IgD-negative memory B cell (primary cell): ENCODE results near the gene SEPTIN1. TPM values are rescaled to one million over a fixed set of nuclear protein-coding genes. Genes with fewer than 3 reads are reported as not detected.
A peak's percentile ranks its signal among the peaks of the same experiment; 100 is the strongest.
"Not testable (repeated sequence)": the region's sequence is repeated elsewhere in the genome, so short reads cannot be mapped to it uniquely, and the experiment has no call there.

Experiments
- H3K27ac Mint-ChIP-seq, 3 donors: one replicate each; pipeline ENCODE4 v1.8.0; 2020 to 2022; ENCODE audit warnings: mild to moderate bottlenecking in 3 of 3, mixed read lengths in 3 of 3, moderate library complexity in 1 of 3
- H3K27me3 Mint-ChIP-seq: one replicate; pipeline ENCODE4 v1.8.0; 2021; ENCODE audit warnings: mixed read lengths
- H3K36me3 Mint-ChIP-seq: one replicate; pipeline ENCODE4 v1.8.0; 2020; ENCODE audit warnings: mild to moderate bottlenecking, mixed read lengths
- H3K4me1 Mint-ChIP-seq, 3 donors: one replicate each; pipeline ENCODE4 v1.8.0; 2020 to 2022; ENCODE audit warnings: mixed read lengths in 3 of 3, mild to moderate bottlenecking in 1 of 3
- H3K4me3 Mint-ChIP-seq, 4 donors: one replicate each; pipeline ENCODE4 v1.8.0; 2020 to 2022; ENCODE audit warnings: mild to moderate bottlenecking in 4 of 4, mixed read lengths in 4 of 4, moderate library complexity in 3 of 4
- H3K9me3 Mint-ChIP-seq, 3 donors: one replicate each; pipeline ENCODE4 v1.8.0; 2020 to 2021; ENCODE audit warnings: mixed read lengths in 3 of 3, mild to moderate bottlenecking in 1 of 3
- polyA plus RNA-seq: library from polyadenylated mRNA; unstranded; fragments of 300-500 nt; fragmentation: Illumina TruSeq; gene quantifications from one replicate; pipeline ENCODE4 v1.2.3, GENCODE V29; 2021

SEPTIN1 gene
- polyA plus RNA-seq, 1 donor from 2014 or later, result 161 TPM

DNA sequence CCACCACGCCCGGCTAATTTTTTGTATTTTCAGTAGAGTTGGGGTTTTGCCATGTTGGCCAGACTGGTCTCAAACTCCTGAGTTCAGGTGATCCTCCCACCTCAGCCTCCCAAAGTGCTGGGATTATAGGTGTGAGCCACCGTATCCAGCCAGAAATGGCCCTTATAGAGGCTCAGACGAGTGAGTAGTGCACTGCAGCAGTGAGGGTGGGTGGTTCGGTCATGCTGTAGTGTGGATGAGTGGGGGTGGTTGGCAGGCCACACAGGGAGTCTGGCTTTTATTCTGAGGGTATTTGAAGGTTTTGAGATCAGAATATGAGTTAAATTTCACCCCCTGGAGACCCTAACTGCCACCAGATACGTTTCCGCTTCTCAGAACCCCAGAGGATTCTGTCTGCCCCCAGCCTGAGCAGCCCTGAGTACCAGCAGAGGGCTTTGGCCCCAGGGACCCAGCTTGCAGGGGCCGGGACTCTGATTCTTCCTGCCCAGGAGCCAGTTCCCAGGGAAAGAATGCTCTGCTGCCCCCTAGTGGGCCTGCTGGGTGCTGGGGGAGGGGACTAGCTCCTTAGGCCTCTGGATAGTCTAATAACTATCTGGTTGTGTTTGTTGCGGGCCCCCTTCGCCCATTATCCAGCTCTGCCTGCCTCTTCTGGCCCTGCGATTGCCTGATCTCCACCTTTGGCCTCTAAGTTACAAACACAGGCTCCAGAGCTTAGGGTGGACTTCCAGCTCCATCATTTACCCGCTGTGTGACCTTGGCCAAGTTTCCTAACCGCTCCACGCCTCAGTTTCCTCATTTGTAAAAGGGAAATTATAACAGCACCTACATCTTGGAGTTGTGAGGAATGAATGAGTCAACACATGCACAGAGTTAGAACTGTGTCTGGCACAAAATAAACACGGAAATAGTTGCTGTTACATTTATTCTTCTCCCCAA, 27.0 kb upstream of the SEPTIN1 start:
- peaks cover 12 to 16% (median 13%) of the 10 kb centered on the region in 3 donors for H3K4me1 Mint-ChIP-seq
- H3K9me3 Mint-ChIP-seq, result no peaks in the 10 kb centered on the region
- peak overlapping the region; percentile 9 to 87 (median 53) for H3K4me3 Mint-ChIP-seq
- H3K27ac Mint-ChIP-seq, result peak overlapping the region; percentile 31 to 91 (median 81)
- H3K36me3 Mint-ChIP-seq, result peaks cover 6% of the 10 kb centered on the region
- no peaks in the 10 kb centered on the region for H3K27me3 Mint-ChIP-seq

DNA sequence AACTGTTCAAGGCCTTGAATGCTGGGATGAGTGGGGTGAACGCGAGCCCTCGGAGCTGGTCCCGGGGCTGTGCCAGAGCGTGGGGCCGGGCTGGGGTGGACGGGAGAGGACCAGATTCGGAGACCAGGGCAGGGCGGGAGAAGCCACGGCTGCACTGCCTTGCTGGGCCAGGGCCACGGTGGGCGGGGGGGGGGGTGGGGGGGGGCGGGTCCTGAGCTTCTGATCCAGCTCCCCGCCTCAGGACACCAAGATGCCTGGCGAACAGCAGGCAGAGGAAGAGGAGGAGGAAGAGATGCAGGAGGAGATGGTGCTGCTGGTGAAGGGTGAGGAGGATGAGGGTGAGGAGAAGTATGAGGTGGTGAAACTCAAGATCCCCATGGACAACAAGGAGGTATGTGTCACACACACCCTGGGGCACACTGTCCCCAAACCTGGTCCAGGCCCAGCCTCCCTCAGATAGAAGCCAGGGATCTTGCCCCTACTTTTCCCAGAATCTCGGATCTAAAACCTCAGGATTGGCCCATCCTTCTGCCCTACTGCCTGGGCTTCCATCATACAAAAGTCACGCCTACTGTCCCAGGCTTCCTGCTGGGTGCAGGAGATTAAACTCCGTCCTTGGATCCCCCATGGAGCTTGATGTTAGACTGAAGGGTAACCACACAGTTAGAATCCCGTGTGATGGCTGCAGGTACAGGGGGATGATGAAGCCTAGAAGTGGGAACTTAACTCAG, 25.6 kb upstream of the SEPTIN1 start:
- Mint-ChIP-seq H3K9me3 (no peaks in the 10 kb centered on the region), H3K4me1 (peaks cover 12 to 17% (median 16%) of the 10 kb centered on the region in 3 donors), H3K27ac (peak overlapping the region; percentile 59 to 81 (median 71)), H3K36me3 (peaks cover 3% of the 10 kb centered on the region), H3K27me3 (peaks cover 2% of the 10 kb centered on the region), H3K4me3 (peak overlapping the region; percentile 87 to 97 (median 91))

DNA sequence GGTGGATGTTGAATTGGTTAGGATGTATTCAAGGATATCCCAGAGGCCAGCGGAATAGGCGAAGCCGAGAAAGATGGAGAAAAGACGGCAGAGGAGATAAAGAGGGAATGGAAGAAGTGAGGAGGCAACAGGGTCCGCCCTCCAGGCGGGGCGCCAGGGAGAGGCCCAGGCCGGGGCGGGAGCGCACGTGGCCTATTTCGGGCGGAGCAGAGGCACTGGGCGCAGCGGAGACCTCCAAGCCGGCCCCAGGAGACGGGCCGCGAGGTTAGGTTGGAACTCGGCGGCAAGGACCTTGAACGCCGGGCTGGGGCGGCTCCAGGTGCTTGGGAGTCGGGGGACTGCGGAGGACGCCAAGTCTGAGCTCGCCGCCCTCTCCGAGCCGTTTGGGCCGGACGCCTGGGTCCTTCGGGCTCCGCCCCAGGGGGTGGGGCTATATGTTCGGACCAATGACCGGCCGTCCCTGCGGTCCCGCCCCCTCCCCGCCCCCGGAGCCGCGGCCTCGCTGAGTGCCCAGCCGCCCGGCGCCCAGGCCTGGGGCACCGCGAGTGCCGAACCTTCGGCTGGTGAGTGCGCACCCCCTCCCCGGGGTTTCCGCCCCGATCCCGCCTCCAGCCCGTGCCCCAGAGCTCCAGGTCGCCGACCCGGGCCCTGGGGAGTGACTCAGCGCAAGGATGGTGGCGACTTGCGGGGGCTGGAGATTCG, 24.9 kb upstream of the SEPTIN1 start, which contains the start of gene ZNF771:
TSS of gene ZNF771 (plus strand) at position 505 of the 702 bp plus-strand sequence. CDS start 448 bp downstream, outside the sequence.
- peak within 1 kb of the TSS; percentile 59 to 81 (median 71) for H3K27ac Mint-ChIP-seq
- peak within 1 kb of the TSS; percentile 87 to 97 (median 93) for H3K4me3 Mint-ChIP-seq
- H3K4me1 Mint-ChIP-seq, result peaks cover 12 to 17% (median 16%) of the 10 kb centered on the region in 3 donors

DNA sequence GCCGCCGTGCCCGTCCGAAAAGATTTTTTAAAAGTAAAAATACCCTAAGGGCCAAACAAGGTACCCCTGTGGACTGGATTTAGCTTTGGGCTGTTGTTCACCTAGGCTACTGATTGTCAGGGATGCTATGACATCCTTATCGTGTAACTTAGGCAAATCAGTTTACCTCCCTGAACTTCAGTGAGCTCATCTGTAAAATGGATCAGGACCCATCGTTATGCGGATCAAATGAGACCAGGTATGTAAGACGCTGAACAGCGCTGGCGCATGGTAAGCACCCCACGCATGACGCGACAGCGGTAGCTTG, 24.4 kb upstream of the SEPTIN1 start:
- peaks cover 6% of the 10 kb centered on the region for H3K36me3 Mint-ChIP-seq
- H3K27ac Mint-ChIP-seq, result peak overlapping the region; percentile 27 to 73 (median 55)
- H3K4me3 Mint-ChIP-seq, result peak overlapping the region; percentile 76 to 97 (median 93)
- H3K27me3 Mint-ChIP-seq, result peaks cover 3% of the 10 kb centered on the region
- H3K9me3 Mint-ChIP-seq, result no peaks in the 10 kb centered on the region
- peaks cover 14 to 17% (median 16%) of the 10 kb centered on the region in 3 donors for H3K4me1 Mint-ChIP-seq

More for the DNA sequence above, 24.9 kb upstream of the SEPTIN1 start, which contains the start of gene ZNF771:
- no peaks in the 10 kb centered on the region for H3K9me3 Mint-ChIP-seq
- H3K36me3 Mint-ChIP-seq, result peaks cover 6% of the 10 kb centered on the region
- peaks cover 2% of the 10 kb centered on the region for H3K27me3 Mint-ChIP-seq

DNA sequence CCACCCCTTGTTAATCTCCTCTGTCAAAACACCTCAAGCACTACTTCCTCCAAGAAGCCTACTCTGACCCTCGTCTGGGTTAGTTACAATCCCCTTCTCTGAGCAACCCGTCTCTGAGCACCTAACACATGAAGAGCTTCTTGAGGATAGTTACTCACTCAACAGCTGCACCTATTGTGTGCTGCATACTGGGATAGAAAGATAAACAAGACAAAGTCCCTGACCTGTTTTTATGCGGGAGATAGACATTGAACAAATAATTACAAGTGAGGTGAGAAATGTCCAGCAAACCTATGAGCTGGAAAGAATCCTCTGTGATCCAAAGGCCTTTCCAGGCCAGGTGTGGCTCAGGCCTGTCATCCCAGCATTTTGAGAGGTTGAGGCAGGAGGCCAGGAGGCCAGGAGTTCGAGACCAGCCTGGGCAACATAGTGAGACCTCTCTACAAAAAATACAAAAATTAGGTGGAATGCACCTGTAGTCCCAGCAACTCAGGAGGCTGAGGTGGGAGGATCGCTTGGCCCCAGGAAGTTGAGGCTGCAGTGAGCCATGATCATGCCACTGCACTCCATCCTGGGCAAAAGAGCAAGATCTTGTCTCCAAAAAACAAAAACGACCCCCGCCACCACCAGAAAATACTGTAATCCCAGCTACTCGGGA, 19.5 kb upstream of the SEPTIN1 start:
- H3K27ac Mint-ChIP-seq, result peak overlapping the region in 1 of 3 donors; percentile 53
- H3K27me3 Mint-ChIP-seq, result peaks cover 8% of the 10 kb centered on the region

DNA sequence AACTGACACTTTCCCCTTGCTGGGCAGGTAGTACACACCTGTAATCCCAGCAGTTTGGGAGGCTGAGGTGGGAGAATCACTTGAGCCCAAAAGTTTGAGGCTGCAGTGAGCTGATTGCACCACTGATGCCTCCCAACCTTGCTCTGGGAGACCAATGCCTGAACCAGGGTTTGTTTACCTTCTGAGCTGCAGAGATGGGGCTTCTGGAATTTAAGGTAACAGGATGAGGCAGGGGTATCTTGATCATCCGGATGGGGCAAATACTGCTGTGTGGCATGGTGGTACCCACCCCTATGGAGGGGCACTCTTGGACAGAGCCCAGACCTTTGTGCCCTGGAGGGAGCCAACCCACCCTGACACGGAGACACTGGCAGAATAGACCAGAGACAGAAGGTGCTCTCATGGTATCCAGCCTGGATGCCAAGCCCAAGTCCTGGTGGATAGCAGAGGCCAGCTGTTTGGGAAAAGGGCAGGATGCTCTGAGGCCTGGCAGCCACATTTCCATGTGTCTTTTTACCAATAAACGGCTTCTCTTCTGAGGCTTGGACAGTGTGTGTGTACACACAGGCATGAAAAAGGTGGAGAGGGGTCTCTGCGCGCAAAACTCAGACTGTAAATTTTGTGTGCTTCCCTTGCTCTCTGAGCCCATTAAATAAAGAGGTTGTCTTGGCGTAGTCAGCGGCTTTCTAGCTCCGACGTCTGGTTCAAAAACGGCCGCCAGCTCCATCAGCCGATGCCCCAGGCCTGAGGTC, 17.2 kb upstream of the SEPTIN1 start:
- Mint-ChIP-seq H3K4me3 (peak overlapping the region; percentile 86 to 95 (median 92)), H3K27me3 (peaks cover 8% of the 10 kb centered on the region), H3K36me3 (peaks cover 4% of the 10 kb centered on the region), H3K4me1 (peaks cover 16 to 21% (median 18%) of the 10 kb centered on the region in 3 donors), H3K27ac (peak overlapping the region in 2 of 3 donors; percentile 47 to 83), H3K9me3 (no peaks in the 10 kb centered on the region)

More for the DNA sequence above, 19.5 kb upstream of the SEPTIN1 start:
- H3K4me1 Mint-ChIP-seq, result peaks cover 10 to 16% (median 11%) of the 10 kb centered on the region in 3 donors
- no peaks in the 10 kb centered on the region for H3K9me3 Mint-ChIP-seq
- H3K4me3 Mint-ChIP-seq, result peak overlapping the region; percentile 25 to 95 (median 84)
- H3K36me3 Mint-ChIP-seq, result peaks cover 7% of the 10 kb centered on the region

DNA sequence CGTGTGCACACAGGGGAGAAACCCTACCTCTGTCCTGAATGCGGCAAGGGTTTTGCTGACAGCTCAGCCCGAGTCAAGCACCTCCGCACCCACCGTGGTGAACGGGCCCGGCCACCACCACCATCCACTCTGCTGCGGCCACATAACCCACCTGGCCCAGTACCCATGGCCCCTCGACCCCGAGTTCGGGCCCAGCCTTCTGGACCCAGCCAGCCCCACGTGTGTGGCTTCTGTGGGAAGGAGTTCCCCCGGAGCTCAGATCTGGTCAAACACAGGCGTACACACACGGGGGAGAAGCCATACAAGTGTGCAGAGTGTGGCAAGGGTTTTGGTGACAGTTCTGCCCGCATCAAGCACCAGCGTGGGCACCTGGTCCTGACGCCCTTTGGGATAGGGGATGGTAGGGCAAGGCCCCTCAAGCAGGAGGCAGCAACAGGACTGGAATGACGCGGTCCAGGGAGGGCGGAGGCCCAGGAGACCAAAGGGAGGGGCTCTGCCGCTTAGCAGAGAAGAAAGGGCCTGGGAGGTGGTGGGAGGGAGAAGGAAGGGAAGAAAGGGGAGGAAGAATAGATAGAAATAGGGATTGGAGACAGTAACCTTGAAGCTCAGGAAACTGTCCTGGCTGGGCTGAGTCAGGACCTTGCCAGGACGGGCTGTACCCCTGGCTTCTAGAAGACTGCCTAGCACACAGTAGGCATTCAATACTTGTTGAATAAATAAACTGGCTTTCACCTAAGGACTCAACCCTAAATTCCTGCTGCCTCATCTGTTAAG, 16.5 kb upstream of the SEPTIN1 start:
- H3K27me3 Mint-ChIP-seq, result peaks cover 8% of the 10 kb centered on the region
- no peak overlapping the region for H3K27ac Mint-ChIP-seq
- no peaks in the 10 kb centered on the region for H3K9me3 Mint-ChIP-seq
- peaks cover 4% of the 10 kb centered on the region for H3K36me3 Mint-ChIP-seq
- peak overlapping the region in 3 of 4 donors; percentile 66 to 95 (median 72) for H3K4me3 Mint-ChIP-seq
- H3K4me1 Mint-ChIP-seq, result peaks cover 16 to 22% (median 18%) of the 10 kb centered on the region in 3 donors

DNA sequence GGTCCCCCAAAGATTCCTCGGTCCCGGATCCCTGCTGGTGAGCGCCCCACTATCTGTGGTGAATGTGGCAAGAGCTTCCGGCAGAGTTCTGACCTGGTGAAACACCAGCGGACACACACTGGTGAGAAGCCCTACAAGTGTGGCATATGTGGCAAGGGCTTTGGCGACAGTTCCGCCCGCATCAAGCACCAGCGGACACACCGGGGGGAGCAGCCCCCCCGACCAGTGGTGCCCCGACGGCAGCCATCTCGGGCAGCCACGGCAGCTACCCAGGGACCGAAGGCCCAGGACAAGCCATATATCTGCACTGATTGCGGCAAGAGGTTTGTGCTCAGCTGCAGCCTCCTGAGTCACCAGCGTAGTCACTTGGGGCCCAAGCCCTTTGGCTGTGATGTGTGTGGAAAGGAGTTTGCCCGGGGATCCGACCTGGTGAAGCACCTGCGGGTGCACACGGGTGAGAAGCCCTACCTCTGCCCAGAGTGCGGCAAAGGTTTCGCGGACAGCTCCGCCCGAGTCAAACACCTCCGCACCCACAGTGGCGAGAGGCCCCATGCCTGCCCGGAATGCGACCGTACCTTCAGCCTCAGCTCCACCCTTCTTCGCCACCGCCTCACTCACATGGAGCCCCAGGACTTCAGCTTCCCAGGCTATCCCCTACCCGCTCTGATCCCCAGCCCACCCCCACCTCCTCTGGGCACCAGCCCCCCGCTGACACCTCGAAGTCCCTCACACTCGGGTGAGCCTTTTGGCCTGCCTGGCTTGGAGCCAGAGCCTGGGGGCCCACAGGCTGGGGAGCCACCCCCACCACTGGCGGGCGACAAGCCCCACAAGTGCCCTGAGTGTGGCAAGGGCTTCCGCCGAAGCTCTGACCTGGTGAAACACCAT, 15.7 kb upstream of the SEPTIN1 start:
- peaks cover 4% of the 10 kb centered on the region for H3K36me3 Mint-ChIP-seq
- peak overlapping the region in 2 of 4 donors; percentile 26 to 72 for H3K4me3 Mint-ChIP-seq
- no peak overlapping the region for H3K27ac Mint-ChIP-seq

DNA sequence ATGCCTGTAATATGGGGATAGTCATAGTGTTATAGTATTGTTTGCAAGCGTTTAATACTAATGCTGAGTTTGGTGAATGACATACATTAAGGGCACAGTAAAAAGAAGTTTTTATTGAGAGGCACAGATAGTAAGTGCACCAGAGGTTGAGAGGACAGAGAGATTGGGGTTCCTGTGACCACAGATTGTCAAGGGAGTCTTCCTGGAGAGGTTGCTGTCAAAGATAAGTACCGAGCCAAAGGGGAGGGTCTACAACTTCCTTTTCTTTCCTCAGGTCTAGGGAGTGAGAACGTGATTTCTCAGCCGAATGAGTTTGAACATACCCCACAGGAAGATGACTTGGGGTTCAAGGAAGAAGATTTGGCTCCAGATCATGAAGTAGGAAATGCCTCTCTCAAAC, 14.7 kb upstream of the SEPTIN1 start:
- Mint-ChIP-seq H3K4me3 (peak overlapping the region; percentile 21 to 69 (median 56)), H3K27ac (peak overlapping the region in 1 of 3 donors; percentile 68), H3K27me3 (peaks cover 6% of the 10 kb centered on the region), H3K9me3 (no peaks in the 10 kb centered on the region), H3K4me1 (peaks cover 13 to 22% (median 18%) of the 10 kb centered on the region in 3 donors), H3K36me3 (peaks cover 2% of the 10 kb centered on the region)

More for the DNA sequence above, 15.7 kb upstream of the SEPTIN1 start:
- H3K27me3 Mint-ChIP-seq, result peaks cover 6% of the 10 kb centered on the region
- peaks cover 13 to 22% (median 18%) of the 10 kb centered on the region in 3 donors for H3K4me1 Mint-ChIP-seq
- no peaks in the 10 kb centered on the region for H3K9me3 Mint-ChIP-seq

DNA sequence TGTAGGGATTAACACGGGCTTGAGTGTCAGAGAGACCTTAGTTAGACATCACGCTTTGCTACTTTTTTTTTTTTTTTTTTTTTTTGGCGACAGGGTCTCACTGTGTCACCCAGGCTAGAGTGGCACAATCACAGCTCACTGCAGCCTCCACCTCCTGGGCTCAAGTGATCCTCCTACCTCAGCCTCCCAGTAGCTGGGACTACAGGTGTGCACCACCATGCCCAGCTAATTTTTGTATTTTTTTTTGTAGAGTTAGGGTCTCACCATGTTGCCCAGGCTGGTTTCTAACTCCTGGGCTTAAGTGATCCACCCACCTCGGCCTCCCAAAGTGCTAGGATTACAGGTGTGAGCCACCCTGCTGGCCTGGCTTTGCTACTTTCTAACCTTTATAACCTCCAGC, 14.3 kb upstream of the SEPTIN1 start:
- H3K4me1 Mint-ChIP-seq, result peaks cover 13 to 20% (median 15%) of the 10 kb centered on the region in 3 donors
- H3K27ac Mint-ChIP-seq, result peak overlapping the region in 1 of 3 donors; percentile 68
- H3K36me3 Mint-ChIP-seq, H3K27me3 Mint-ChIP-seq, H3K9me3 Mint-ChIP-seq: not testable (repeated sequence)
- peak overlapping the region; percentile 21 to 97 (median 93) for H3K4me3 Mint-ChIP-seq

DNA sequence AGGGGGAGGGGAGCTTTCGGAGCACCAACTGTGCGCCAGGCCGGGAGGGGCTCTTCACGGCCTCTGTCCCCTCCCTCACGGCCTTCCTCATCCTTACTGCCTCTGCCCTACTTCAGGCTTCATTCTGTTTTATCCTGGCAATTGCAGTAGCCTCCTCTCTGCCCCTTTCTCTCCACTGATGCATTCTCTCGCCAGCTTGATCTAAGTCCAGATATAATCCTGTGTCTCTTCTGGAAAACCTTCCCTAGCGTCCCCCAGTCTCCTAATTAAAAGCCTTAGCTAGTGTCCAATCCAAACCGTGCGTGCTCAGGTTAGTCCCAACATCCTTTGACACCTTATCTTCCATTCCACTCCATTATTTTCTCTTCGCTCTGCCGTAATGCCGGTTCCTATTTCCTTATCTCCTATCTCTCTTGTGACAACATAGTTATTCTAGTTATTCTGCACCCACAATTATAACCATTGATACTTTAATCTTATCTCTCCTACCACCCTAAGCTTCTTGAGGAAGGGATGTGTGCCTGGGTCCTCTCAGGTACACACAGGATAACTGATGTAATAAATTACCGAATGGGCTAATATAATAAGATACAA, 13.7 kb upstream of the SEPTIN1 start:
- Mint-ChIP-seq H3K4me3 (peak overlapping the region; percentile 82 to 97 (median 93)), H3K27ac (peak overlapping the region in 2 of 3 donors; percentile 46 to 64), H3K27me3 (peaks cover 3% of the 10 kb centered on the region), H3K9me3 (no peaks in the 10 kb centered on the region), H3K4me1 (peaks cover 11 to 18% (median 12%) of the 10 kb centered on the region in 3 donors), H3K36me3 (peaks cover 2% of the 10 kb centered on the region)
